H1 (cell line): ENCODE data around the gene CYBB. TPM values are rescaled to one million over a fixed set of nuclear protein-coding genes. Genes with fewer than 3 reads are reported as not detected.

Experiments
- CREB1 ChIP-seq: IDR thresholded peaks from 2 replicates; pipeline ENCODE4 v1.6.1; 2012; ENCODE audit warnings: inconsistent platforms
- KDM5A ChIP-seq: fragments of 200-600 bp; IDR thresholded peaks from 2 replicates; pipeline ENCODE4 v1.7.1; 2012; ENCODE audit warnings: mild to moderate bottlenecking, low read length, inconsistent platforms, mixed read lengths
- RNF2 ChIP-seq: fragments of 200-900, 300-1000 bp; sonication (generic); IDR thresholded peaks from 2 replicates; pipeline ENCODE4 v1.7.1; 2016; ENCODE audit warnings: borderline replicate concordance, low read depth, mild to moderate bottlenecking, antibody characterized with exemption, low read length; ENCODE audit not compliant: poor library complexity, severe bottlenecking; ENCODE audit errors: missing control alignments
- SRF ChIP-seq: IDR thresholded peaks from 2 replicates; pipeline ENCODE4 v1.6.1; 2011; ENCODE audit warnings: mild to moderate bottlenecking, low read depth, low read length, moderate library complexity
- YY1 ChIP-seq: IDR thresholded peaks from 2 replicates; pipeline ENCODE4 v1.6.1; 2011; ENCODE audit warnings: low read depth, mild to moderate bottlenecking, low read length
- polyA plus RNA-seq, 7 experiments: library from polyadenylated mRNA; depleted of rRNA in 3 of 7; stranded (reverse) in 5 of 7; unstranded in 2 of 7; fragments of >200 nt in 5 of 7; fragments of 200-250 nt in 2 of 7; gene quantifications; 1 replicate in 5 of 7; 2 replicates in 1 of 7; 4 replicates in 1 of 7; pipeline versions ENCODE4 v1.2.1 to v1.2.3, GENCODE V29; 2011 to 2013; ENCODE audit warnings: missing spikeins in 2 of 7, mixed read lengths in 2 of 7
- total RNA-seq: library from RNA; stranded (reverse); fragmentation: NEBNext Ultra II Directional; extraction: Animal tissue kit (Norgen Biotek cat#: 25700); gene quantifications from 2 replicates; pipeline ENCODE4 v1.2.1, GENCODE V29; 2021

CYBB gene
- total and polyA plus RNA-seq, 2 of the 8 experiments (the other 6 are each of a cell fraction or from before 2014, with no cell fraction given), result 0.03 to 0.09 TPM

- TF ChIP-seq YY1 (no peak), SRF (no peak), CREB1 (no peak), KDM5A (no peak), RNF2 (no peak)
Measured at GRCh38 chrX:37840931-37841330, 61.1 kb downstream of the CYBB start (continued).
